Tongue (tissue), 2 donors: ENCODE measurements around the gene CD44. TPM values are rescaled to one million over a fixed set of nuclear protein-coding genes. Genes with fewer than 3 reads are reported as not detected.
A peak's percentile ranks its signal among the peaks of the same experiment; 100 is the strongest.

Experiments used
- DNase-seq: peaks from one replicate; pipeline ENCODE4 v3.0.0-alpha.2; 2015
- total RNA-seq: library from RNA; depleted of rRNA; stranded (reverse); fragments of >200 nt; gene quantifications from one replicate; pipeline ENCODE4 v1.2.3, GENCODE V29; 2014

The CD44 gene
- total RNA-seq, 1 donor from 2014 or later, result 201 TPM

DNA sequence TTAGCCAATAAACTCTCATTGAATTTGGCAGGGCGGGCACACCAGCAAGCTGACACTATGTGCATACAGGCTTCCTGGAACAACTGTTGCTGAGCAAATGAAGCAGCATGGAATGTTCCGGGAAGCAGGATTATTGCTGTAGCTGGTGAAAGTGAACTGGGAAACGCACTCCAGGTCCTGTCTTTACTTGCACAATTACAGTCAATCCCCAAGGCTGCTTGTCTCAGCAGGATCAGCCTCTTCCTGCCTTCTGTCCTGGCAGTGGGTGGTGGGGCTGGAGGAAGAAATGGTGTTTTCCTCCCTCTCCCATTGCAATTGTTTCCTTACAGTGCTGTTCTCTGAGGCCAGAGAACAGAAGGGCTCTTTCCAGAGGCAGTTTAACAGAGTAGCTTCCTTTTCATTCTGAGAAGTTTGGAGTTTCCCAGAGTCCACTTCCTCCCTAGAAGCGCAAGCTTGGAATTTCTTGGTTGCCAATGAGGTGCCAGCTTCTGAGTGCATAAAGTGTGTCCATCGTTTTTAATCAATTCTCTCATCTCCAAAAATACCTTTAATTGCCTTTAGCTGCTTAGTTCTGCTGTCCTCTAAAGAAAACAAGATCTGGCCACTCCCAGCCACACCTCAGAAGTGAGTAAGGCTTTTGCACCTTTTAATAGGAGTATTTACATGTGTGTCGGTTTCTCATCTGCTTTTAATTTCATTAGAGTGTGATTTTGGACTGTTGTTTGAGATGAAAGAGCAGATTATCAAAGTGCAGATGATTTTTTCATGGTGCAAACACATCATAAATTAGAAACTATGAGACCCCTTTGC is 19.9 kb downstream of the CD44 start:
- peak; percentile 86 for DNase-seq

GRCh38 chr11:35160246-35160824 is 21.4 kb downstream of the CD44 start:
- no peak for DNase-seq

DNA sequence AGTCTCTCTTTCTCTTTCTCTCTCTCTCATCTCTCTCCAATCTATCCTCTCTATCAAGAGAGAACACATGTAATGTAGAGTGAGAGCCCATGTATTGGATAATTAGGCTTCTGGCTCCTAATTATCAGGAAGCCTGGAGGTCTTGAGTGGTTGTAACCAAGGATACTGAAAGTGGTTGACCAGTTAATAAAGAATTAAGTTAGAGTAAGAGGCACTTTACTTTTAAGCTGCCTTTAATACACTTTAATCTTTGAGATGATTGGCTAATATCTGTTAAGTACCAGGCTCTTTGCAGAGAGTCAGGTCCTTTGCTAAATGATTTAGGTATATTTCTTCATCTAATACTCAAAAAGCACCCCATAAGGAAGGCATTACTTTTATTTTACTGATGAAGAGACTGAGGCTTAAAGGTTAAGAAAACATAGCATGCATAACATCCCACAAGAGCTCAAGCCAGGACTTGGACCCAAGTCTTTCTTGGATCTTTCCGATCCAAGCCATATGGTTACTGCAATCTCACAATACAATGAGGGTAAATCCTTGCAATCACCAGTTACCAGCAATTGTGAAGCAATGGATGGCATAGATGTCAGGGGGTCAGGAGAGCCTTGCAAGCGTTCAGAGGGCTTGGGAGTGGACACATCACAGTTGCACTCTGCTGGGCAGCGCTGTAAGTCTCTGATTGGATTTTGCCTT is 22.1 kb downstream of the CD44 start:
- no peak for DNase-seq

- no peak for DNase-seq
Observed at GRCh38 chr11:35162745-35163144, 23.8 kb downstream of the CD44 start.

DNA sequence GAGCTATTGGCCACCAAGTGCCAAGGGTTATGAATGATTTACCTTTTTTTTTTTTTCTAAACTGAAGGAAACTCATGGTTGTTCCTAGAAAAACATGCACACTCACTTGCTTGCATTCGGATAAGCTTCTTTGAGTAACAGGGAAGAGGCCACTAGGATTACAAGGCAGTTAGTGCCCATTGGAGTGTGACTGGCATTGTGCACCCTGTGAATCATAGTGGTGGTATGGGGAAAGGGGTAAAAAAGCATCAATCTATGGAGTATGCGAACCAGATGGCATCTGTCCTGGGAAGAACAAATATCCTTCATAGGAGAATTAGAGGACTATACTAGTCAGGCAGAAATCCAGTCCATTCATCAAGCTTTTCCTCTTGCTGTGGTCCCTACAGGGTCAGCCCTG is 24.2 kb downstream of the CD44 start:
- DNase-seq, result no peak

- no peak for DNase-seq
Observed at GRCh38 chr11:35163702-35164496, 24.9 kb downstream of the CD44 start.

GRCh38 chr11:35165030-35165422 is 26.1 kb downstream of the CD44 start:
- no peak for DNase-seq

DNA sequence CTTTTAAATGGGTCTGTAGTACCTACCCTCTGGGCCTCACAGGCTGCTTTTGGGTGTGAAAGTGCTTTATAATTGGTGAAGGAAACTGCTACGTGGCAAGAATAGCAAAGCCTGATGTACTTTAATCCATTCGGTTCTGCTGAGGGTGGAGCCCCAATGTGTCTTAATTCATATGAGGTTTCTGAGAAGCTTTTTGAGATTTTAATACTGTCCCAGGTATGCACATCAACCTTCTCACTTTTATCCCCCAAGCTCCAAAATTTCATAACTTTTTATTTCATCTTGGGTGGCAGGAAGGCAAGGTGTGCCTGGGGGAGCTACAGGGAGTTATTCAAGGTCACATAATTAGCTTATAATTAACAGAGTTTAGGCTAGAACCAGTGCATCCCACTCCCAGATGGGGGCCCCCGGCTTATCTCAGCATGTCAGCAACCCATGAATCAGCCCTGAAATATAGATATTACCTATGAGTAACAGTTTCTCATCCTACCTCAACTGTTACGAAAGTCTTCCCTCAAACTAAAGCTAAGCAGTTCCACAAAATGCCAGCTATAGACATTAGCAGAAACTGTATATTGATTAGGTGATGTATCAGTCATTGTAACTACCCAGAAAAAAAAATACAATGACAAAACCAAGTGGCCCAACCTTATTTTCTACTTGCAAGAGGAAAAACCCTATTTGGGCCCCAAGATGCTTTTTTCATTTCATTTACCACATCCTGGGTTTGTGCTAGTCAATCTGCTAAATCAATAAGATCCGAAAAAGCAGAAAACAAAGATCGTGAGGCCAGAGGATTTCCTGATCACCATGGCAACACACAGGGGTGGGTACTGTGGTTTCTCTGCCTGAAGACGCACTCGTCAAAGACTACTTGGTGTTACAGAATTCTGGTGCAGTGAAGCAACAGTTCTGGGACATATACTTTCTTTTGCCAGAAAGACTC is 26.7 kb downstream of the CD44 start:
- DNase-seq, result no peak

- no peak for DNase-seq
Observed at GRCh38 chr11:35166369-35167360, 27.7 kb downstream of the CD44 start.

DNA sequence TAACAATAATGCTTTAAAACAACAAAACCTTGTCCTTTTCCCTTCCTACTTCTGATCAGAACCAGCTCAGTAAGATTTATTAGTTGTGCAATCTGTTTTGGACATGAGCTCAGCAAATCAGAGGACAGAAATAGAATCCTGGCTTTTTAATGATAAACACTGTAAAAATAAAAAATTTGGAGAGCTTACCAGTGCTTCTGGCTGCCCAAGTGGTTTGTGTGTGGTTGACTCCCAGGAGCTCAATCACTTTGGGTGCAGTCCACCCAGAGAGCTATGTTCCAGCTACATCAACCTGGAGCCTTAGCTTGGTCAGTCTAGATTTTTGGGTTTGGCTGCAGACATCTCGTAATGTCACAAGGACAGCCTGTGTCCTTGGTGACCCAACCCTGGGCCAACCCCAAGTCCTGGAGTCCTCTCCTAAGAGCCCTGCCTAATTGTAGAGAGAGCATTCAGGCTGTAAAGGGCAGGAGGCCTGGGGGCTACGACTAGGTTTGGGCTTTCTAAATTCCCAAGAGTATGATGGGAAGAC is 28.5 kb downstream of the CD44 start:
- DNase-seq, result no peak

DNA sequence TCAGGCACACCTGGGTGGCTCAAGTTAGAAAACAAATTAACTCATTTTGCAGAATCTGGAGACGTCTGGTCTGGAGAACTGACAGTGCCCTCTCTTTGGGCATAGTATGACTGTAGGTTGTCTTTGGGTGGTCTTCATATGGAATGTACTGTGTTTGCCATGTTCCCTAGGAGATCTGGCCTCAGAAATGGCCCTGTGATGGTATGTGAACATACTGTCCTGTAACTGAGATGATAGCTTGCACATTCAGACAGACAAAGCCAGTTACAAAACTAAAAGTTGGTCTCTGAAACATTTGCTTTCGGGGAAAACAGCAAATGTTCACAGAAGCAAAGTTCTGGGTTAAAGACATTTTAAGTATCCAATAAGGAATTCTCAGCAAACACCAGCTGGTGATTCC is 29.7 kb downstream of the CD44 start:
- peak; percentile 61 for DNase-seq

DNA sequence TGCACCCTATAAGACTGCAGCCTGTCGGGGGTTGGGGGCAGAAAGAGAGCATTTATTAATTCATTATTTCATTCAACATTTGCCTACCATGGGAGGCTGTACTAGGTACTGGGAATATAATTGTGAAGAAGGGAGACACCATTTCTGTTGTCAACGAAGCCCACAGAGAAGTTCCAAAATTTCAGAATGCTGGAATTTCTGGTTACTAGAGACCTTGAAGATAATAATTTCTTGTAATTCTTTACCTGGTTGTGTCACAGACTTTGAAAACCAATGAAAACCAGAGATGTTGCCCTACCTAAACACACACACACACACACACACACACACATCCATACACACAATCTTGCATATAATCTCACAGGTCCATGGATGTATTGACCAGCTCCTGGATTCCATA is 30.1 kb downstream of the CD44 start:
- no peak for DNase-seq

- DNase-seq, result no peak
Observed at GRCh38 chr11:35169754-35170153, 30.8 kb downstream of the CD44 start.

DNA sequence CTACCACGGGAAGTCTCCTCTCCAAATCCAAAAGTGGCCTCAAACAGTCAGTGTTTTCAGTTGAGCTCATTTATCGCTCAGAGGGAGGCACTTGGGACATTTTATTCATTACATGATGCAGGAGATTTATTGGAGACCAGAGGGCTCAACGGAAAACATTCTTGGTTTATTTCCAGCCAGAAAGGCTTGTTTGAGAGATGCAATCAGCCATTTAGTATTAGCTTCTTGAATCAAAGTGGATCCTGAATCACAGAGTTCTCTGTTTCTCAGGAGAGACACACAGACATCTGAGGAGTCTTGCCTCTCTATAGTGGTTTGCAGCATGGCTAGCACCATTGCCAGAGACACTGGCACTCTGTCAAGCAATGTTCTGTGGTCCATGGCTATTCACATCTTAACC is 31.5 kb downstream of the CD44 start:
- no peak for DNase-seq

DNA sequence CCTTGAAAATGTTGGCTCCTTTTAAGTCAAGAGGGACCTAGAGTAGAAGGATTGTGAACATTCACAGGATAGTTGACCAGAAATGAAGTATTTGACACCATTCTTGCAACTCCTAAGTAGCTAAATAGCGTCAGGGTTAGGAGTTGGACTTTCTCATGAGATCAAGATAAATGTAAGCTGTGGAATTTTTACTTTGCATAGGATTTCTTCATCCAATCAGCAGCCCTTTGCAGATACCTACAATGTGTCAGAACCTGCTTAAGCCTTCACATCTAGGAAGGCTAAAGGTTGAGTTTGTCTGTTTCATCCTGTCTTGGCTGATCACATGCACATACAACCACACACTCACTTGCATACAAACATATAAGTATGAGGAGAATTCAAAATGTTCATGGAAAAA is 32.3 kb downstream of the CD44 start:
- no peak for DNase-seq

GRCh38 chr11:35173011-35173511 is 34.1 kb downstream of the CD44 start:
- no peak for DNase-seq

DNA sequence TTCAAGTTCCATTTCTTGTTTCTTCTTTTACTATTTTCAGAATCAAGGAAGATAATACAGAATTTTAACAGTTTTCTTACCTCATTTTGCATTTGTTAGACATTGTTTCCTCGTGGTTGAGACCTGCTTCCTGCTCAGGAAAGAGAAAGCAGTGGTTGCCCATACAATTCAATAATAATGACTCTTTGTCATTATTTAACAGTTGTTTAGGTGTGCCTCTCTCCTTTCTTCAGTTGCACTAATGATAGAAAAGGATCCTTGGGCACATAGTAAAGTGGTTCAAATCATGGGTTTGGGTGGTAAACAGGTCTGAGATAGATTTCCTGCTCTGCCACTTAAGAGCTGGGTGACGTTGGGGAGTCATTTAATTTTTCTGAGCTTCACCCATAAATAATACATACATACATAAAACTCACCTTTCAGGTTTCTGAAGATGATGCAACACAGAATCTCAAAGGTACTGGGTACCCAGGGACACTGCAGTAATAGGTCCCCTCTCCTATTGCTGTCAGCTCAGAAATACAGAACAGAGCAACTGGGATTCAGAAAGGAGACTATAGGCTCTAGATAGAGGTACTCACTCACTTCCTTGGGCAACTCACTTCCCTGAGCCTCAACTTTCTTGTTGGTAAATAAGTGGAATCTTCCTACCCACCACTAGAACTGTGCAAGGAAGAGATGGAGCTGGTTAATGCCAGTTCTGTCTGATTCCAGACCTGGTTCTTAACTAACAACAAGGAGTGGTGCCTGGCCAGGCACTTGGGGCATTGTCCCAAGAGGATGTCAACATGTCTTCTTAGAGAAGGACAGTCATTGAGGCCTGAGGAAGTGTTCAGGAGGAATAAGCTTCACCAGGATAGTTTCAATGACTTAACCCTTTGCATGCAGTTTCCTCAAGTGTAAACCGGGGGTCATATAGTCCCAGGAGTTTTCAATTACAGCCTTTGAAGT is 34.9 kb downstream of the CD44 start:
- DNase-seq, result no peak

GRCh38 chr11:35174666-35175065 is 35.7 kb downstream of the CD44 start:
- DNase-seq, result peak; percentile 56

DNA sequence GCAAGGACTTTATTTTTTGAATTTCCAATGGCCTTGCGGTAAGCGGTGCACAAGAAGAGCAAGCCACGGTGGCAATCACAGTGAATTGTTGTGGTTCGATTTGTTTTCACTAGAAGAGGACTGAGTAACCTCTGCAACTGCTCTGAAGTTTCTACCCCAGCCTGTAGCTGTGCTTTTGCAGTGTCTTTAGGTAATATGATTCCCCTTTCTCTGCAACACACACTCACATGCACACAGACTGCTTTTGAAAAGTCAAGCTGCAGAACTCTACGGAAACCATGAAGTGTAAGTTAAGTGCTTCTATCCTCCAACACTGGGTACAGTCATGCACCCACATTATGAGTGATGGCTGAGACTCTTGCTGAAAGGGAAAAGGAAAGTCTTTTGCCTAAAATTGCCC is 38.4 kb downstream of the CD44 start:
- DNase-seq, result no peak
